Neural cell (in vitro differentiated cells): ENCODE measurements around the gene TMEM190.

Experiments
- CTCF ChIP-seq: fragments of 450-650 bp; IDR thresholded peaks from 2 replicates; pipeline ENCODE4 v1.5.1; 2014; ENCODE audit warnings: antibody characterized with exemption, mild to moderate bottlenecking, moderate library complexity; ENCODE audit not compliant: poor library complexity, severe bottlenecking
- EP300 ChIP-seq: fragments of 450-650 bp; conservative IDR thresholded peaks from 2 replicates; pipeline ENCODE4 v1.6.1; 2014; ENCODE audit warnings: antibody characterized with exemption, mild to moderate bottlenecking, moderate library complexity; ENCODE audit not compliant: poor library complexity, severe bottlenecking
- EZH2 ChIP-seq: fragments of 200-600, 300-800 bp; shearing (Covaris generic), sonication (generic); IDR thresholded peaks from 2 replicates; pipeline ENCODE4 v1.6.1; 2014; ENCODE audit warnings: antibody characterized with exemption, low read length, borderline replicate concordance, mild to moderate bottlenecking; ENCODE audit not compliant: insufficient read depth, poor library complexity, severe bottlenecking
- MXI1 ChIP-seq: fragments of 450-650 bp; conservative IDR thresholded peaks from 2 replicates; pipeline ENCODE4 v1.6.1; 2014; ENCODE audit warnings: antibody characterized with exemption, mild to moderate bottlenecking; ENCODE audit not compliant: poor library complexity, severe bottlenecking
- POLR2AphosphoS5 ChIP-seq: IDR thresholded peaks from 2 replicates; pipeline ENCODE4 v1.6.1; 2012
- RAD21 ChIP-seq: fragments of 450-650 bp; conservative IDR thresholded peaks from 2 replicates; pipeline ENCODE4 v1.6.1; 2014; ENCODE audit warnings: antibody characterized with exemption, mild to moderate bottlenecking, moderate library complexity
- REST ChIP-seq: IDR thresholded peaks from 2 replicates; pipeline ENCODE4 v1.6.1; 2012; ENCODE audit warnings: borderline replicate concordance
- SMC3 ChIP-seq: fragments of 450-650 bp; conservative IDR thresholded peaks from 2 replicates; pipeline ENCODE4 v1.6.1; 2014; ENCODE audit warnings: antibody characterized with exemption, mild to moderate bottlenecking, moderate library complexity; ENCODE audit not compliant: poor library complexity
- TAF1 ChIP-seq: IDR thresholded peaks from 2 replicates; pipeline ENCODE4 v1.6.1; 2012; ENCODE audit warnings: low read depth

GRCh38 chr19:55358943-55359908 is 17.4 kb upstream of the TMEM190 start:
- TF ChIP-seq POLR2AphosphoS5 (no peak), CTCF (no peak), TAF1 (no peak), EZH2 (no peak), RAD21 (no peak), MXI1 (no peak), EP300 (no peak), SMC3 (no peak), REST (no peak)
